Parathyroid adenoma (tissue), 2 donors: ENCODE results near the gene LPCAT1.

Experiments
- H2AFZ ChIP-seq: fragments of 300-600 bp; sonication (generic); one replicate; pipeline ENCODE4 v1.7.0; 2017; ENCODE audit warnings: antibody characterized with exemption, mild to moderate bottlenecking
- H3K27ac ChIP-seq: fragments of 300-600 bp; sonication (generic); one replicate; pipeline ENCODE4 v1.7.0; 2017
- H3K27me3 ChIP-seq: fragments of 300-600 bp; sonication (generic); one replicate; pipeline ENCODE4 v1.7.0; 2017; ENCODE audit warnings: low read length; ENCODE audit not compliant: control insufficient read depth, insufficient read depth
- H3K36me3 ChIP-seq: fragments of 300-600 bp; sonication (generic); one replicate; pipeline ENCODE4 v1.7.0; 2017; ENCODE audit warnings: low read length; ENCODE audit not compliant: control insufficient read depth, insufficient read depth
- H3K4me1 ChIP-seq: fragments of 300-600 bp; sonication (generic); one replicate; pipeline ENCODE4 v1.7.0; 2017; ENCODE audit warnings: control low read depth
- H3K4me2 ChIP-seq: fragments of 300-600 bp; sonication (generic); one replicate; pipeline ENCODE4 v1.7.0; 2017; ENCODE audit warnings: low read length
- H3K4me3 ChIP-seq: fragments of 300-600 bp; sonication (generic); one replicate; pipeline ENCODE4 v1.7.0; 2017; ENCODE audit warnings: low read depth, low read length
- H3K79me2 ChIP-seq: fragments of 300-600 bp; sonication (generic); one replicate; pipeline ENCODE4 v1.7.0; 2017; ENCODE audit warnings: control low read depth
- H3K9ac ChIP-seq: fragments of 300-600 bp; sonication (generic); one replicate; pipeline ENCODE4 v1.7.0; 2017; ENCODE audit warnings: mild to moderate bottlenecking
- H3K9me3 ChIP-seq: fragments of 300-600 bp; sonication (generic); one replicate; pipeline ENCODE4 v1.7.0; 2017; ENCODE audit warnings: low read length; ENCODE audit not compliant: control insufficient read depth
- TF ChIP-seq, protein P1 (sequence below): fragments of 300-600 bp; sonication (generic); IDR thresholded peaks from one replicate; pipeline ENCODE4 v1.7.0; 2017; ENCODE audit warnings: antibody characterized with exemption, mild to moderate bottlenecking
- donor health status: primary hyperparathyroidism.

Gene LPCAT1

DNA sequence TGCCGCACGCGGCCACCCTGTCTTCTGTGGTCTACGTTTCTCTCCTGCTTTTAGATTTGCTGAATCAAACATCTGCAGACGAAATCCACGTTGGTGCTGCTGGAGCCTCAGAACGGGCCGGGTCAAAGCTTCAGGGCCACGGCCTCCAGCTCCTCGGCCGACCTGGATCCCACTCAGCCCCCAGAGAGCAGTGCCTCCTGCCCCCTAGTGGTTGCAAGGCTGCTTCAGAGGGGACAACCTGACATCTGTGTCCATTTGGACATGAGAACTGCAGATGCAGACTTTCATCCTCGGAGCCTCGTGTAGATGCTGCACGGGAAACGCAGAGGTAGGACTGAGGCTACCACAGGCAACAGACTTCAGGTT, 55.5 kb downstream of the LPCAT1 start:
- no peak overlapping the region for H3K4me3 ChIP-seq
- H3K9ac ChIP-seq, result no peak overlapping the region
- H3K79me2 ChIP-seq, result no peaks in the 10 kb centered on the region
- H3K9me3 ChIP-seq, result no peaks in the 10 kb centered on the region
- H3K36me3 ChIP-seq, result no peaks in the 10 kb centered on the region
- H3K4me1 ChIP-seq, result no peaks in the 10 kb centered on the region
- H3K27ac ChIP-seq, result no peak overlapping the region
- H3K27me3 ChIP-seq, result no peaks in the 10 kb centered on the region
- TF ChIP-seq, protein P1, sequence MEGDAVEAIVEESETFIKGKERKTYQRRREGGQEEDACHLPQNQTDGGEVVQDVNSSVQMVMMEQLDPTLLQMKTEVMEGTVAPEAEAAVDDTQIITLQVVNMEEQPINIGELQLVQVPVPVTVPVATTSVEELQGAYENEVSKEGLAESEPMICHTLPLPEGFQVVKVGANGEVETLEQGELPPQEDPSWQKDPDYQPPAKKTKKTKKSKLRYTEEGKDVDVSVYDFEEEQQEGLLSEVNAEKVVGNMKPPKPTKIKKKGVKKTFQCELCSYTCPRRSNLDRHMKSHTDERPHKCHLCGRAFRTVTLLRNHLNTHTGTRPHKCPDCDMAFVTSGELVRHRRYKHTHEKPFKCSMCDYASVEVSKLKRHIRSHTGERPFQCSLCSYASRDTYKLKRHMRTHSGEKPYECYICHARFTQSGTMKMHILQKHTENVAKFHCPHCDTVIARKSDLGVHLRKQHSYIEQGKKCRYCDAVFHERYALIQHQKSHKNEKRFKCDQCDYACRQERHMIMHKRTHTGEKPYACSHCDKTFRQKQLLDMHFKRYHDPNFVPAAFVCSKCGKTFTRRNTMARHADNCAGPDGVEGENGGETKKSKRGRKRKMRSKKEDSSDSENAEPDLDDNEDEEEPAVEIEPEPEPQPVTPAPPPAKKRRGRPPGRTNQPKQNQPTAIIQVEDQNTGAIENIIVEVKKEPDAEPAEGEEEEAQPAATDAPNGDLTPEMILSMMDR, result peak; percentile 48
- H3K4me2 ChIP-seq, result no peak overlapping the region
- no peak overlapping the region for H2AFZ ChIP-seq

DNA sequence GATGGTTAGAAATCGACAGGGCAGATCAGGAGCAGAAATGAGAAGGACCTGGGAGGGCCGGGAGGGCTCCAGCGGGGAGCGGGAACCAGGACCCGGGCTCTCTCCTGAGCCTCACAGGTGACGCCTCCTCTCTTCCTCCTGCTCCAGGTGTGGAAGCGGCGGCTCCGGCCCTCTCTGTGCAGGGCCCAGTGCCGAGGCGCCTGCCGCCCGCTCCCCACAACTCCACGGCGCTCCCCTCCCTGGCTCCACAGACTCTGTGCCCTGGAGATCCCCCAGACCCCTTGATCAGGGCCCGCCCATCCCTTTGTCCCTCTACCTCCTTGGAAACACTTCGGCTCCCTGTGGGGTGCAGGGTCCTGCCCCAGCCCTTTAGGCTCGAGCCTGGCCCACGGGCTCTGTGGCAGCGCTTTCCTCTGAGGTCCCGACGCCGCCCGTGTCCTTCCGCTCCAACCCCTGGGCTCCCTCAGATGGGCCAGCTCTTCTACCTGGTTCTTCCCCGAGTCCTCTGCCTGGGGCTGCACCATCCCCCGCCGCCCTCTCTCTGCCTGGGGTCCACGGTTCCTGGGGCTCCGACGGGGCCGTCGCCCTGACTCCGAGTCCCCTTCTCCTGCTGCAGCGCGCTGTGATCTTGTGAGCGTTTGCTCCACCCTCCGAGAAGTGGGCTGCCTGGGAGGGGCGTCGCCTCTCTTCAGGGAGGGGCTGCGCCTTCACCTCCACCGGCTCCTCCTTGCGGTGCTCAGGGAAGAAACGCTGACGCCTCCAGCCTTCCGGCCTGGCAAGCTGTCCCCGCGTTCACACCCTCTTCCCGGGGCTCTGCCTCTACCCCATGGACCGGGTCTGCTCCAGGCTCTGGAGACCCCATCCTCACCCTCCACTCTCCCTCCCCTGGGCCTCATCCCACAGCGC, 56.2 kb downstream of the LPCAT1 start:
- Histone ChIP-seq H3K4me3 (no peak overlapping the region), H3K27me3 (no peaks in the 10 kb centered on the region), H3K9me3 (no peaks in the 10 kb centered on the region), H3K27ac (no peak overlapping the region), H3K36me3 (no peaks in the 10 kb centered on the region), H2AFZ (no peak overlapping the region), H3K9ac (no peak overlapping the region), H3K4me2 (no peak overlapping the region), H3K4me1 (no peaks in the 10 kb centered on the region), H3K79me2 (no peaks in the 10 kb centered on the region)
- TF ChIP-seq, protein P1, result no peak

DNA sequence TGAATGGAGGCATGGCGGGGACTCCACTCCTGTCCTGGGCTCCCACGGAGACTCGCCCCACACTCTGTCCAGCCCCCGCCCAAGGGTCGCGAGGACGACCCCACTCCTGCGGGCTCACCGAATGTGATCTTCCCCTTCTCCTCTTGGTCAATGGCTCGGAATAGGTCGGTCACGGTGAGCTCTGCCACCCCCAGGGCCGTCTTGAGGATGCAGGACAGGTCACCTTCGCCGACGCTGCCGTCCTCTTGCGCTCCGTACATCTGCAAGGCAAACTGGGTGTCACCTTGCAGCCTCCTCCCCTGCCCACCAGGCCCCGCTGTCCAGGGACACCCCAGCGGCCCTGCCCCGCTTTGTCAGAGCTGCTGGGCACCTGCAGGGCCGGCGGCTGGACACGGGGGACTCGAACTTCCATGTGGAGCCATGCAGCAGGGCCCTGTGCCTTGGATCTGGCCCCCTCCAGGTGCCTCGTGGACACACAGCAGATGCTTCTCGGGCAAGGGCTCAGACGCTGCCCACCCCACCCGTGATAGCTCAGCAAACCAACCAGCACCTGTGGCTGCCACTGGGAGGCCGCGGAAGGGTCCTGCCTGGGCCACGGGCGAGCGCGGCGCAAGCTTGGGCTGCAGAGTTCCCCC, 57.0 kb downstream of the LPCAT1 start:
- Histone ChIP-seq H3K4me3 (no peak overlapping the region), H2AFZ (no peak overlapping the region), H3K9ac (no peak overlapping the region), H3K27me3 (no peaks in the 10 kb centered on the region), H3K9me3 (no peaks in the 10 kb centered on the region), H3K79me2 (no peaks in the 10 kb centered on the region), H3K4me1 (no peaks in the 10 kb centered on the region), H3K36me3 (no peaks in the 10 kb centered on the region), H3K27ac (no peak overlapping the region), H3K4me2 (no peak overlapping the region)
- TF ChIP-seq, protein P1, result no peak

DNA sequence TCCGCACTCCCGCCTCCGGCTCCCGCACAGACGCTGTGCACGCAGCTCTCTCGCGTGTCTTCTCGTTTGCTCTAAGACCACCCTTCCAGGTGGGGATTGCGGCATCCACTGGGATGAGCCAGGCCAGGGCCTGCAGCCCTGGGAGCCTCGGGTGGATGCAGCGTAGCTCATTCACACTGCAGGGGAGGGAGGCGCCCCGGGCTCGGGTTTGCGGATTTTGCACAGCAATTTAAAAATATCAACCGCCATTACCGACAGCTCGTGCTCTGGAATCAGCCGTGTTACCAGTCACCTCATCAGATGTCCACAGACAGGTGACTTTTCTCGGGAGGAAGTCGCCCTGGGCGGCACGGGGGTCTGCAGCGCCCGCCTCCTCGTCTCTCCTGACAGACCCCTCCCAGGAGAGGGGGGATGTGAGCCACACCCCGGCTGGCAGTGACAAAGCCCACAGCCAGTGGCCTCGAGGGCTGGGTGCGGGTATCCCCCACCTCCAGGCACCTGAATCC, 57.7 kb downstream of the LPCAT1 start:
- TF ChIP-seq, protein P1, result no peak
- H3K9ac ChIP-seq, result no peak overlapping the region
- no peaks in the 10 kb centered on the region for H3K27me3 ChIP-seq
- H3K27ac ChIP-seq, result no peak overlapping the region
- H2AFZ ChIP-seq, result no peak overlapping the region
- H3K36me3 ChIP-seq, result no peaks in the 10 kb centered on the region
- no peaks in the 10 kb centered on the region for H3K4me1 ChIP-seq
- H3K9me3 ChIP-seq, result no peaks in the 10 kb centered on the region
- H3K4me3 ChIP-seq, result no peak overlapping the region
- no peak overlapping the region for H3K4me2 ChIP-seq
- H3K79me2 ChIP-seq, result no peaks in the 10 kb centered on the region
